ENCODE measurements around the gene VARS1.

VARS1 gene

GRCh38 chr6:31771992-31772358 lies 23.6 kb downstream of the VARS1 start:
- no peak for DNase-seq (ENCODE audit: low spot score)

GRCh38 chr6:31770860-31771259 lies 24.7 kb downstream of the VARS1 start:
- DNase-seq (ENCODE audit: low spot score): no peak

GRCh38 chr6:31769684-31770371 lies 25.7 kb downstream of the VARS1 start:
- DNase-seq (ENCODE audit: low spot score): peak; percentile 73

GRCh38 chr6:31768363-31769257 lies 26.9 kb downstream of the VARS1 start:
- DNase-seq (ENCODE audit: low spot score): no peak

GRCh38 chr6:31767096-31767645 lies 28.4 kb downstream of the VARS1 start:
- no peak for DNase-seq (ENCODE audit: low spot score)

GRCh38 chr6:31765910-31766794 lies 29.4 kb downstream of the VARS1 start:
- peak; percentile 66 for DNase-seq (ENCODE audit: low spot score)

GRCh38 chr6:31765559-31765909 lies 30.0 kb downstream of the VARS1 start:
- no peak for DNase-seq (ENCODE audit: low spot score)

GRCh38 chr6:31764198-31764597 lies 31.4 kb downstream of the VARS1 start:
- no peak for DNase-seq (ENCODE audit: low spot score)

GRCh38 chr6:31763619-31763940 lies 32.0 kb downstream of the VARS1 start:
- DNase-seq (ENCODE audit: low spot score): peak; percentile 79

- DNase-seq (ENCODE audit: low spot score): no peak
Measured at GRCh38 chr6:31762878-31763618, 32.5 kb downstream of the VARS1 start.

- no peak for DNase-seq (ENCODE audit: low spot score)
Measured at GRCh38 chr6:31762356-31762755, 33.2 kb downstream of the VARS1 start, which contains the start of gene SAPCD1. Gene SAPCD1, plus strand, starts transcription at chr6:31762656. Its CDS starts 399 bp downstream, at chr6:31763055.

GRCh38 chr6:31761343-31761742 lies 34.2 kb downstream of the VARS1 start:
- no peak for DNase-seq (ENCODE audit: low spot score)

- DNase-seq (ENCODE audit: low spot score): no peak
Measured at GRCh38 chr6:31760790-31761189, 34.8 kb downstream of the VARS1 start.

- DNase-seq (ENCODE audit: low spot score): no peak
Measured at GRCh38 chr6:31758281-31758680, 37.3 kb downstream of the VARS1 start.

- DNase-seq (ENCODE audit: low spot score): no peak
Measured at GRCh38 chr6:31752739-31753319, 42.7 kb downstream of the VARS1 start.

GRCh38 chr6:31750411-31751022 lies 45.0 kb downstream of the VARS1 start:
- no peak for DNase-seq (ENCODE audit: low spot score)

- DNase-seq (ENCODE audit: low spot score): no peak
Measured at GRCh38 chr6:31749301-31750036, 46.1 kb downstream of the VARS1 start.
